Caco-2 (cell line): ENCODE results near the gene ABHD17B. TPM values are rescaled to one million over a fixed set of nuclear protein-coding genes. Genes with fewer than 3 reads are reported as not detected.

Experiments used
- BruUV-seq: library from RNA; stranded (reverse); fragments of 400-500 nt; replicated peaks from 2 replicates; lab custom pipeline; 2021; lab: Mats Ljungman, UMichigan
- CTCF ChIA-PET: fragments of 300-600 bp; sonication (Branson Sonifier 250); formaldehyde crosslinking; loops from one replicate; lab custom pipeline; 2022; ENCODE audit warnings: antibody characterized with exemption; lab: Charles Lee
- POLR2A ChIA-PET: fragments of 300-600 bp; sonication (Branson Sonifier 250); formaldehyde crosslinking; loops from one replicate; lab custom pipeline; 2022; ENCODE audit warnings: antibody characterized with exemption; lab: Charles Lee
- DNase-seq, 2 experiments: peaks; one replicate each; pipeline versions ENCODE4 v3.0.0 to v3.0.0-alpha.2; 2020 to 2022
- H3K27me3 ChIP-seq: replicated peaks from 2 replicates; pipeline ENCODE4 v1.6.0; 2011; ENCODE audit warnings: low read length; ENCODE audit not compliant: control insufficient read depth, insufficient read depth
- H3K36me3 ChIP-seq: 2 replicates; pipeline ENCODE4 v1.5.1; 2011; ENCODE audit warnings: low read length; ENCODE audit not compliant: control insufficient read depth, insufficient read depth
- H3K4me1 ChIP-seq: fragments of 250-450 bp; sonication (Bioruptor Pico); 2 replicates; pipeline ENCODE4 v1.5.1; 2020; ENCODE audit warnings: mild to moderate bottlenecking
- H3K4me3 ChIP-seq: 2 replicates; pipeline ENCODE4 v1.5.1; 2011; ENCODE audit warnings: low read depth, mild to moderate bottlenecking, control low read depth, low read length
- H3K9me3 ChIP-seq: fragments of 250-450 bp; sonication (Bioruptor Pico); 2 replicates; pipeline ENCODE4 v1.5.1; 2020; ENCODE audit warnings: mild to moderate bottlenecking, moderate library complexity
- H3K27ac Mint-ChIP-seq: one replicate; pipeline ENCODE4 v1.8.0; 2022; ENCODE audit warnings: mixed read lengths; ENCODE audit not compliant: unreplicated experiment
- H3K27me3 Mint-ChIP-seq: one replicate; pipeline ENCODE4 v1.8.0; 2022; ENCODE audit warnings: mixed read lengths; ENCODE audit not compliant: insufficient read depth, unreplicated experiment
- H3K36me3 Mint-ChIP-seq: one replicate; pipeline ENCODE4 v1.8.0; 2022; ENCODE audit warnings: mild to moderate bottlenecking, mixed read lengths; ENCODE audit not compliant: insufficient read depth, unreplicated experiment
- H3K4me1 Mint-ChIP-seq: one replicate; pipeline ENCODE4 v1.8.0; 2022; ENCODE audit warnings: low read depth, mixed read lengths; ENCODE audit not compliant: unreplicated experiment
- H3K4me3 Mint-ChIP-seq: one replicate; pipeline ENCODE4 v1.8.0; 2022; ENCODE audit warnings: mild to moderate bottlenecking, moderate library complexity, mixed read lengths; ENCODE audit not compliant: unreplicated experiment
- H3K9me3 Mint-ChIP-seq: one replicate; pipeline ENCODE4 v1.8.0; 2022; ENCODE audit warnings: mixed read lengths; ENCODE audit not compliant: unreplicated experiment
- CTCF ChIP-seq, 2 experiments: fragments of 200-600 bp in 1 of 2; IDR thresholded peaks; 1 replicate in 1 of 2; 2 replicates in 1 of 2; pipeline versions ENCODE4 v1.5.1 to v1.8.0; 2011 to 2022; ENCODE audit warnings: antibody characterized with exemption in 1 of 2, control low read depth in 1 of 2, inconsistent platforms in 1 of 2, low read depth in 1 of 2, low read length in 1 of 2, mild to moderate bottlenecking in 1 of 2, moderate library complexity in 1 of 2; ENCODE audit not compliant: insufficient read depth in 1 of 2, severe bottlenecking in 1 of 2, unreplicated experiment in 1 of 2
- intact Hi-C: fragments of 100-400 bp; cut with micrococcal nuclease; formaldehyde crosslinking; loops from one replicate; pipeline ENCODE4 v1.10.0; 2022; ENCODE audit not compliant: unreplicated experiment
- total RNA-seq: library from RNA; stranded (reverse); gene quantifications from 2 replicates; pipeline ENCODE4 v1.2.3, GENCODE V29; 2022

Gene ABHD17B
- total RNA-seq, 1 experiment from 2014 or later, result 6.9 TPM

DNA sequence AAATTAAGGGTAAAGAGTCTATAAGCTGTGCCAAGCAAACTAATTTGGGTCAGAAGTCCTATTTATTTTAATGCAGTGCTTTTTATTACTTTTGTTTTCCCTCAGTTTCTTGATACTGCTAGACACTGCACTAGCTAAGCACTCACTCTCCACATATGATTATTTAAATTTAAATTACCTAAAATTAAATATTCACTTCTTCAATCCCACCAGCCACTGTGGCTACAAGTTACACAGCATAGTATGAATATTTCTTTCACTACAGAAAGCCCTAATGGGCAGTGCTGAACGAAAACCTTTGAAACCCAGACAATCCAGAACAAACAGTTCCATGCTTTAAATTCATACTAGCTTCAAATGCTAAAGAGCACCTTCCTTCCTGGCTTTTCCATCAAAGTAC lies 23.6 kb downstream of the ABHD17B start:
- H3K4me3 Mint-ChIP-seq, result no peak overlapping the region
- Histone ChIP-seq H3K36me3 (no peaks in the 10 kb centered on the region), H3K4me3 (no peak overlapping the region), H3K9me3 (no peaks in the 10 kb centered on the region), H3K4me1 (no peaks in the 10 kb centered on the region), H3K27me3 (no peaks in the 10 kb centered on the region)
- intact Hi-C loops, result no loop called here
- ChIA-PET POLR2A (interaction anchor here (0.6 kb wide), 1 partner anchor 21 kb away, joined by 3 read pairs; no protein-coding TSS in a partner anchor), CTCF (no interaction called here)
- no peaks in the 10 kb centered on the region for H3K4me1 Mint-ChIP-seq
- H3K9me3 Mint-ChIP-seq, result no peaks in the 10 kb centered on the region
- no peak for TF ChIP-seq CTCF (IDR thresholded peaks at IDR 0.05; ENCODE audit: insufficient read depth in 1 of 2, low read depth in 1 of 2, low read length in 1 of 2, severe bottlenecking in 1 of 2, unreplicated experiment in 1 of 2)
- no peak for DNase-seq
- no peaks in the 10 kb centered on the region for H3K36me3 Mint-ChIP-seq
- no TSS peak for BruUV-seq
- H3K27me3 Mint-ChIP-seq, result no peaks in the 10 kb centered on the region
- H3K27ac Mint-ChIP-seq, result no peak overlapping the region

DNA sequence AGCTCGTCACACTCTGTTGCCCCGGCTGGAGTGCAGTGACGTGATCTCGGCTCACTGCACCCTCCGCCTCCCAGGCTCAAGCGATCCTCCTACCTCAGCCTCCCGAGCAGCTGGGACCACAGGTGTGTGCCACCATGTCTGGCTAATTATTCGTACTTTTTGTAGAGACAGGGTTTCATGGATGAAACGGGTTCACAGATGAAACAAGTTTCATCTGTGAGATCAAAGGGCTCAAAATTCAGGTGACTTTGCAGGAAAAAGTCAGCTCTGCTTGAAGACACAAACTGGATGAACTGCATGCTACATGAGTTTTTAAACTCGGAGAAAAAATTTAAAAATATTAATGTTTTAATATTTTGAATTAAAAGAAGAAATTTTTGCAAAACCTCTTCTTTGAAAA lies 24.5 kb downstream of the ABHD17B start:
- no peaks in the 10 kb centered on the region for H3K9me3 ChIP-seq
- ChIA-PET CTCF (no interaction called here), POLR2A (interaction anchor here (0.6 kb wide), 1 partner anchor 22 kb away, joined by 3 read pairs; no protein-coding TSS in a partner anchor)
- no peak overlapping the region for H3K27ac Mint-ChIP-seq
- H3K4me3 Mint-ChIP-seq, result no peak overlapping the region
- H3K4me1 ChIP-seq, result no peaks in the 10 kb centered on the region
- intact Hi-C loops, result no loop called here
- no peaks in the 10 kb centered on the region for H3K27me3 Mint-ChIP-seq
- no TSS peak for BruUV-seq
- no peak overlapping the region for H3K4me3 ChIP-seq
- no peak for DNase-seq
- no peak for TF ChIP-seq CTCF (IDR thresholded peaks at IDR 0.05; ENCODE audit: insufficient read depth in 1 of 2, low read depth in 1 of 2, low read length in 1 of 2, severe bottlenecking in 1 of 2, unreplicated experiment in 1 of 2)
- no peaks in the 10 kb centered on the region for H3K36me3 Mint-ChIP-seq
- H3K4me1 Mint-ChIP-seq, result no peaks in the 10 kb centered on the region
- no peaks in the 10 kb centered on the region for H3K36me3 ChIP-seq
- H3K27me3 ChIP-seq, result no peaks in the 10 kb centered on the region
- H3K9me3 Mint-ChIP-seq, result no peaks in the 10 kb centered on the region

DNA sequence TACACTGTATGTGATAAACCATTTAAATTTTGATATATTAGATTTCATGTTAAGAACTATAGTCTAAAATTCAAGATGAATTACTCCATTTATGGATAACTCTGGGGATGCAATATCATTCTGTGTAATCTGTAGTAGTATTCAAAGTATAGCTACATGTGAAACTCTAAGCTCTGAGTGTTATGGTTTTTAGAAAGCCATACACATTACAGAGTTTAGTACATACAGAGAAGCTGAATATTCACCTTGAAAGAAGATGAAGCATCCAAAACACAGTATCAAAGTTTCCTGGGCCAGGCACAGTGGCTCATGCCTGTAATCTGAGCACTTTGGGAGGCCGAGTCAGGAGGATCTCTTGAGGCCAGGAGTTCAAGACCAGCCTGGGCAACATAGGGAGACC lies 25.0 kb downstream of the ABHD17B start:
- no peaks in the 10 kb centered on the region for H3K27me3 ChIP-seq
- Mint-ChIP-seq H3K4me1 (no peaks in the 10 kb centered on the region), H3K36me3 (no peaks in the 10 kb centered on the region), H3K27me3 (no peaks in the 10 kb centered on the region), H3K27ac (no peak overlapping the region), H3K9me3 (no peaks in the 10 kb centered on the region), H3K4me3 (no peak overlapping the region)
- POLR2A ChIA-PET, result no interaction called here
- no peaks in the 10 kb centered on the region for H3K36me3 ChIP-seq
- no TSS peak for BruUV-seq
- no peaks in the 10 kb centered on the region for H3K9me3 ChIP-seq
- TF ChIP-seq CTCF (IDR thresholded peaks at IDR 0.05; ENCODE audit: insufficient read depth in 1 of 2, low read depth in 1 of 2, low read length in 1 of 2, severe bottlenecking in 1 of 2, unreplicated experiment in 1 of 2), result no peak
- H3K4me3 ChIP-seq, result no peak overlapping the region
- CTCF ChIA-PET, result no interaction called here
- intact Hi-C loops, result no loop called here
- no peak for DNase-seq
- H3K4me1 ChIP-seq, result no peaks in the 10 kb centered on the region
